Epithelial cell of esophagus (primary cell): ENCODE data around the gene BNIP1.

ENCODE experiments used
- DNase-seq: peaks from one replicate; pipeline ENCODE4 v3.0.0; 2010; ENCODE audit warnings: low read depth
- H3K4me3 ChIP-seq: 2 replicates; pipeline ENCODE4 v1.5.1; 2011; ENCODE audit warnings: mild to moderate bottlenecking, low read length, control low read depth
- CTCF ChIP-seq: IDR thresholded peaks from 2 replicates; pipeline ENCODE4 v1.5.1; 2011; ENCODE audit warnings: low read depth, mild to moderate bottlenecking, low read length, control low read depth, inconsistent platforms; ENCODE audit not compliant: insufficient read depth; ENCODE audit errors: missing control alignments

The BNIP1 gene

GRCh38 chr5:173205916-173206315, 61.6 kb downstream of the BNIP1 start:
- no peak for DNase-seq
- H3K4me3 ChIP-seq = no peak overlapping the region
- TF ChIP-seq CTCF = no peak

- no peak for DNase-seq
- TF ChIP-seq CTCF = no peak
- no peak overlapping the region for H3K4me3 ChIP-seq
These were observed 64.0 kb downstream of the BNIP1 start for GRCh38 chr5:173208296-173208695.

DNA sequence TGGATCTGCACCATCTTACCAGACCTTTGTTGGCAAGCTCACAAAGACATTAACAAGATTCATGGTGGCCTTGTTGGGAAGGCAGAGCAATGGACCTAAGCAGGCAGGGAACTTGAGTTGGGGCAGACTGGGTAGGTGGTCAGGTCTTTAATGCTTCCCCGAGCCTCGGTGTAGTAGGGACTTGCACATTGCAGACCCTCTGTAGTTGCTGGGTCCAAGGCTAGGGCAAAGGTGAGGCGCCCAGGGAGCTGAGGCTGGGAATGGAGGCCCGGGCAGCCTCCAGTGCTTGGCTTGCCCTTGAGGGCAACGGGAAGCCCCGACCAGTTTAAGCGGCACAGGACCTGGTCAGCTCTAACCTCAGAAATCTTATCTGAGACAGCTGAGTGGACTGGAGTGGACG, 66.5 kb downstream of the BNIP1 start:
- DNase-seq = no peak
- no peak for TF ChIP-seq CTCF
- no peak overlapping the region for H3K4me3 ChIP-seq

- TF ChIP-seq CTCF = no peak
- H3K4me3 ChIP-seq = no peak overlapping the region
- no peak for DNase-seq
These were observed 67.0 kb downstream of the BNIP1 start for GRCh38 chr5:173211284-173211683.

- H3K4me3 ChIP-seq = no peak overlapping the region
- DNase-seq = no peak
- no peak for TF ChIP-seq CTCF
These were observed 69.1 kb downstream of the BNIP1 start for GRCh38 chr5:173213236-173213933.
